HepG2 (cell line): ENCODE data around the gene CAPN8. TPM values are rescaled to one million over a fixed set of nuclear protein-coding genes. Genes with fewer than 3 reads are reported as not detected.

Source experiments
- HOXA3 ChIP-seq: sonication (generic); formaldehyde crosslinking; IDR thresholded peaks from 2 replicates; pipeline ENCODE4 v1.5.0; 2020; ENCODE audit warnings: missing genetic modification reagents
- KDM5B ChIP-seq: sonication (generic); formaldehyde crosslinking; IDR thresholded peaks from 2 replicates; pipeline ENCODE4 v1.4.0; 2020; ENCODE audit warnings: missing genetic modification reagents, mild to moderate bottlenecking, borderline replicate concordance
- LCORL ChIP-seq, 2 experiments: fragments of 450-650 bp in 1 of 2; sonication (generic) in 1 of 2; formaldehyde crosslinking in 1 of 2; IDR thresholded peaks; 2 replicates each; pipeline versions ENCODE4 v1.5.0 to v1.6.1; 2017 to 2020; ENCODE audit warnings: antibody characterized with exemption in 1 of 2, missing genetic modification reagents in 1 of 2
- NR2F1 ChIP-seq, 2 experiments: fragments of 450-650 bp in 1 of 2; formaldehyde crosslinking in 1 of 2; IDR thresholded peaks; 2 replicates each; pipeline versions ENCODE4 v1.5.0 to v1.6.1; 2016 to 2020; ENCODE audit warnings: mild to moderate bottlenecking in 1 of 2, missing compliant biosample characterization in 1 of 2, missing genetic modification reagents in 1 of 2, moderate library complexity in 1 of 2
- ONECUT2 ChIP-seq: sonication (generic); formaldehyde crosslinking; IDR thresholded peaks from 2 replicates; pipeline ENCODE4 v1.4.0; 2020; ENCODE audit warnings: missing genetic modification reagents
- PCBP2 ChIP-seq: fragments of 200-400 bp; formaldehyde crosslinking; optimal IDR thresholded peaks from 2 replicates; pipeline ENCODE3; 2018; ENCODE audit warnings: low read length, low read depth; ENCODE audit not compliant: poor library complexity, severe bottlenecking
- RCOR2 ChIP-seq: IDR thresholded peaks from 2 replicates; pipeline ENCODE4 v1.6.1; 2016; ENCODE audit warnings: missing biosample characterization, missing genetic modification reagents
- TGIF2 ChIP-seq: IDR thresholded peaks from 2 replicates; pipeline ENCODE4 v1.6.1; 2016; ENCODE audit warnings: control low read depth, missing compliant biosample characterization
- ZNF441 ChIP-seq: sonication (generic); formaldehyde crosslinking; IDR thresholded peaks from 2 replicates; pipeline ENCODE4 v1.7.0; 2021; ENCODE audit warnings: missing genetic modification reagents, borderline replicate concordance
- ZNF605 ChIP-seq: sonication (generic); formaldehyde crosslinking; IDR thresholded peaks from 2 replicates; pipeline ENCODE4 v1.8.0; 2022; ENCODE audit warnings: mild to moderate bottlenecking, missing genetic modification reagents
- ZNF644 ChIP-seq: IDR thresholded peaks from 2 replicates; pipeline ENCODE4 v1.6.1; 2016; ENCODE audit warnings: low read depth
- polyA plus RNA-seq, 8 experiments: library from polyadenylated mRNA; depleted of rRNA in 3 of 8; stranded (reverse) in 7 of 8; unstranded in 1 of 8; fragments of >200 nt; fragmentation: Illumina TruSeq in 4 of 8; extraction: Trizol in 4 of 8; gene quantifications; 2 replicates each; pipeline versions ENCODE4 v1.2.1 to v1.2.3, GENCODE V29; 2011 to 2016; ENCODE audit warnings: low read depth in 4 of 8, missing spikeins in 1 of 8, mixed read lengths in 1 of 8; ENCODE audit not compliant: insufficient read depth in 1 of 8
- total RNA-seq, 5 experiments: library from RNA; depleted of rRNA; stranded (reverse); fragments of >200 nt; fragmentation: Illumina TruSeq; extraction: Trizol; gene quantifications; 2 replicates each; pipeline ENCODE4 v1.2.3, GENCODE V29; 2016; ENCODE audit warnings: low read depth in 1 of 5
- TF ChIP-seq, protein P1 (sequence below): sonication (generic); formaldehyde crosslinking; IDR thresholded peaks from 2 replicates; pipeline ENCODE4 v1.9.0; 2021; ENCODE audit warnings: mild to moderate bottlenecking, missing genetic modification reagents
- TF ChIP-seq, protein P2 (sequence below): sonication (generic); formaldehyde crosslinking; IDR thresholded peaks from 2 replicates; pipeline ENCODE4 v1.8.0; 2022; ENCODE audit warnings: mild to moderate bottlenecking, missing genetic modification reagents; ENCODE audit not compliant: insufficient replicate concordance
- TF ChIP-seq, protein P3 (sequence below): IDR thresholded peaks from 2 replicates; pipeline ENCODE4 v1.6.1; 2016
- TF ChIP-seq, protein P4 (sequence below), 2 experiments: IDR thresholded peaks; 2 replicates each; pipeline ENCODE4 v1.6.1; 2011 to 2012; ENCODE audit warnings: low read length in 2 of 2, borderline replicate concordance in 1 of 2, low read depth in 1 of 2, mild to moderate bottlenecking in 1 of 2, moderate library complexity in 1 of 2

The CAPN8 gene
- total and polyA plus RNA-seq, 2 of the 13 experiments (the other 11 are each of a cell fraction or from before 2014, with no cell fraction given): 0.20 to 0.25 TPM

DNA sequence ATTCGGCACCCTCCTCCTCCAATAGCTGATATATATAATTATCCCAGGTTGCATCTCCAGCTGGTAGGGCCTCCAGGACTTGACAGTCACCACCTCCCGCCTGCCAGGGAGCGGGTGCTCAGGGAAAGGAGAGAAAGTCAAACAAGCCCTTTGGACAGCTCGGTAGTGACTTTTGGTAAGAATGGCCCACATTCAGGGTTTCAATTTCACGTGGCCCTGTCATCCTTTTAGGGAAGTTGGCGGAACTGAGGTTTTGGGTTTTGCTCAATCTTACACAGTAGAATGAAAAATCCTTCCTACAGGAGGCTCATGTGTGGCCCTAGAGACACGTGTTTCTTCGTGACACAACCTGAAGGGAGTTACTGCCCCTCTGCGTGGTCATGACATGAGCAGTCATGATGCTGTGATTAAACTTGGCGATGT lies 44.2 kb downstream of the CAPN8 start (continued):
- no peak for TF ChIP-seq KDM5B (CRISPR knock-in tag)
- TF ChIP-seq TGIF2: no peak
- TF ChIP-seq NR2F1 (CRISPR knock-in tag; IDR thresholded peaks at IDR 0.05): no peak
- TF ChIP-seq RCOR2 (CRISPR knock-in tag): no peak
- TF ChIP-seq ZNF605 (CRISPR knock-in tag): no peak
- TF ChIP-seq ZNF644: no peak
- TF ChIP-seq, protein P1, sequence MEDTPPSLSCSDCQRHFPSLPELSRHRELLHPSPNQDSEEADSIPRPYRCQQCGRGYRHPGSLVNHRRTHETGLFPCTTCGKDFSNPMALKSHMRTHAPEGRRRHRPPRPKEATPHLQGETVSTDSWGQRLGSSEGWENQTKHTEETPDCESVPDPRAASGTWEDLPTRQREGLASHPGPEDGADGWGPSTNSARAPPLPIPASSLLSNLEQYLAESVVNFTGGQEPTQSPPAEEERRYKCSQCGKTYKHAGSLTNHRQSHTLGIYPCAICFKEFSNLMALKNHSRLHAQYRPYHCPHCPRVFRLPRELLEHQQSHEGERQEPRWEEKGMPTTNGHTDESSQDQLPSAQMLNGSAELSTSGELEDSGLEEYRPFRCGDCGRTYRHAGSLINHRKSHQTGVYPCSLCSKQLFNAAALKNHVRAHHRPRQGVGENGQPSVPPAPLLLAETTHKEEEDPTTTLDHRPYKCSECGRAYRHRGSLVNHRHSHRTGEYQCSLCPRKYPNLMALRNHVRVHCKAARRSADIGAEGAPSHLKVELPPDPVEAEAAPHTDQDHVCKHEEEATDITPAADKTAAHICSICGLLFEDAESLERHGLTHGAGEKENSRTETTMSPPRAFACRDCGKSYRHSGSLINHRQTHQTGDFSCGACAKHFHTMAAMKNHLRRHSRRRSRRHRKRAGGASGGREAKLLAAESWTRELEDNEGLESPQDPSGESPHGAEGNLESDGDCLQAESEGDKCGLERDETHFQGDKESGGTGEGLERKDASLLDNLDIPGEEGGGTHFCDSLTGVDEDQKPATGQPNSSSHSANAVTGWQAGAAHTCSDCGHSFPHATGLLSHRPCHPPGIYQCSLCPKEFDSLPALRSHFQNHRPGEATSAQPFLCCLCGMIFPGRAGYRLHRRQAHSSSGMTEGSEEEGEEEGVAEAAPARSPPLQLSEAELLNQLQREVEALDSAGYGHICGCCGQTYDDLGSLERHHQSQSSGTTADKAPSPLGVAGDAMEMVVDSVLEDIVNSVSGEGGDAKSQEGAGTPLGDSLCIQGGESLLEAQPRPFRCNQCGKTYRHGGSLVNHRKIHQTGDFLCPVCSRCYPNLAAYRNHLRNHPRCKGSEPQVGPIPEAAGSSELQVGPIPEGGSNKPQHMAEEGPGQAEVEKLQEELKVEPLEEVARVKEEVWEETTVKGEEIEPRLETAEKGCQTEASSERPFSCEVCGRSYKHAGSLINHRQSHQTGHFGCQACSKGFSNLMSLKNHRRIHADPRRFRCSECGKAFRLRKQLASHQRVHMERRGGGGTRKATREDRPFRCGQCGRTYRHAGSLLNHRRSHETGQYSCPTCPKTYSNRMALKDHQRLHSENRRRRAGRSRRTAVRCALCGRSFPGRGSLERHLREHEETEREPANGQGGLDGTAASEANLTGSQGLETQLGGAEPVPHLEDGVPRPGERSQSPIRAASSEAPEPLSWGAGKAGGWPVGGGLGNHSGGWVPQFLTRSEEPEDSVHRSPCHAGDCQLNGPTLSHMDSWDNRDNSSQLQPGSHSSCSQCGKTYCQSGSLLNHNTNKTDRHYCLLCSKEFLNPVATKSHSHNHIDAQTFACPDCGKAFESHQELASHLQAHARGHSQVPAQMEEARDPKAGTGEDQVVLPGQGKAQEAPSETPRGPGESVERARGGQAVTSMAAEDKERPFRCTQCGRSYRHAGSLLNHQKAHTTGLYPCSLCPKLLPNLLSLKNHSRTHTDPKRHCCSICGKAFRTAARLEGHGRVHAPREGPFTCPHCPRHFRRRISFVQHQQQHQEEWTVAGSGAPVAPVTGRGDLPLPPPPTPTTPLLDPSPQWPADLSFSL (CRISPR knock-in tag): no peak
- no peak for TF ChIP-seq ONECUT2 (CRISPR knock-in tag)
- TF ChIP-seq LCORL (IDR thresholded peaks at IDR 0.05): no peak
- peak; percentile 50; the same call in 1 of the 2 replicates for TF ChIP-seq LCORL (CRISPR knock-in tag; IDR thresholded peaks at IDR 0.05)
- TF ChIP-seq HOXA3 (CRISPR knock-in tag): no peak
- TF ChIP-seq, protein P2, sequence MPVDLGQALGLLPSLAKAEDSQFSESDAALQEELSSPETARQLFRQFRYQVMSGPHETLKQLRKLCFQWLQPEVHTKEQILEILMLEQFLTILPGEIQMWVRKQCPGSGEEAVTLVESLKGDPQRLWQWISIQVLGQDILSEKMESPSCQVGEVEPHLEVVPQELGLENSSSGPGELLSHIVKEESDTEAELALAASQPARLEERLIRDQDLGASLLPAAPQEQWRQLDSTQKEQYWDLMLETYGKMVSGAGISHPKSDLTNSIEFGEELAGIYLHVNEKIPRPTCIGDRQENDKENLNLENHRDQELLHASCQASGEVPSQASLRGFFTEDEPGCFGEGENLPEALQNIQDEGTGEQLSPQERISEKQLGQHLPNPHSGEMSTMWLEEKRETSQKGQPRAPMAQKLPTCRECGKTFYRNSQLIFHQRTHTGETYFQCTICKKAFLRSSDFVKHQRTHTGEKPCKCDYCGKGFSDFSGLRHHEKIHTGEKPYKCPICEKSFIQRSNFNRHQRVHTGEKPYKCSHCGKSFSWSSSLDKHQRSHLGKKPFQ: no peak
- TF ChIP-seq, protein P3, sequence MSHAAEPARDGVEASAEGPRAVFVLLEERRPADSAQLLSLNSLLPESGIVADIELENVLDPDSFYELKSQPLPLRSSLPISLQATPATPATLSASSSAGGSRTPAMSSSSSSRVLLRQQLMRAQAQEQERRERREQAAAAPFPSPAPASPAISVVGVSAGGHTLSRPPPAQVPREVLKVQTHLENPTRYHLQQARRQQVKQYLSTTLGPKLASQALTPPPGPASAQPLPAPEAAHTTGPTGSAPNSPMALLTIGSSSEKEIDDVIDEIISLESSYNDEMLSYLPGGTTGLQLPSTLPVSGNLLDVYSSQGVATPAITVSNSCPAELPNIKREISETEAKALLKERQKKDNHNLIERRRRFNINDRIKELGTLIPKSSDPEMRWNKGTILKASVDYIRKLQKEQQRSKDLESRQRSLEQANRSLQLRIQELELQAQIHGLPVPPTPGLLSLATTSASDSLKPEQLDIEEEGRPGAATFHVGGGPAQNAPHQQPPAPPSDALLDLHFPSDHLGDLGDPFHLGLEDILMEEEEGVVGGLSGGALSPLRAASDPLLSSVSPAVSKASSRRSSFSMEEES: no peak
- TF ChIP-seq ZNF441 (CRISPR knock-in tag): 0 out of 2 replicates have a peak, but pooled peaks have one; percentile 28
- no peak for TF ChIP-seq PCBP2
- TF ChIP-seq, protein P4, sequence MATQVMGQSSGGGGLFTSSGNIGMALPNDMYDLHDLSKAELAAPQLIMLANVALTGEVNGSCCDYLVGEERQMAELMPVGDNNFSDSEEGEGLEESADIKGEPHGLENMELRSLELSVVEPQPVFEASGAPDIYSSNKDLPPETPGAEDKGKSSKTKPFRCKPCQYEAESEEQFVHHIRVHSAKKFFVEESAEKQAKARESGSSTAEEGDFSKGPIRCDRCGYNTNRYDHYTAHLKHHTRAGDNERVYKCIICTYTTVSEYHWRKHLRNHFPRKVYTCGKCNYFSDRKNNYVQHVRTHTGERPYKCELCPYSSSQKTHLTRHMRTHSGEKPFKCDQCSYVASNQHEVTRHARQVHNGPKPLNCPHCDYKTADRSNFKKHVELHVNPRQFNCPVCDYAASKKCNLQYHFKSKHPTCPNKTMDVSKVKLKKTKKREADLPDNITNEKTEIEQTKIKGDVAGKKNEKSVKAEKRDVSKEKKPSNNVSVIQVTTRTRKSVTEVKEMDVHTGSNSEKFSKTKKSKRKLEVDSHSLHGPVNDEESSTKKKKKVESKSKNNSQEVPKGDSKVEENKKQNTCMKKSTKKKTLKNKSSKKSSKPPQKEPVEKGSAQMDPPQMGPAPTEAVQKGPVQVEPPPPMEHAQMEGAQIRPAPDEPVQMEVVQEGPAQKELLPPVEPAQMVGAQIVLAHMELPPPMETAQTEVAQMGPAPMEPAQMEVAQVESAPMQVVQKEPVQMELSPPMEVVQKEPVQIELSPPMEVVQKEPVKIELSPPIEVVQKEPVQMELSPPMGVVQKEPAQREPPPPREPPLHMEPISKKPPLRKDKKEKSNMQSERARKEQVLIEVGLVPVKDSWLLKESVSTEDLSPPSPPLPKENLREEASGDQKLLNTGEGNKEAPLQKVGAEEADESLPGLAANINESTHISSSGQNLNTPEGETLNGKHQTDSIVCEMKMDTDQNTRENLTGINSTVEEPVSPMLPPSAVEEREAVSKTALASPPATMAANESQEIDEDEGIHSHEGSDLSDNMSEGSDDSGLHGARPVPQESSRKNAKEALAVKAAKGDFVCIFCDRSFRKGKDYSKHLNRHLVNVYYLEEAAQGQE (IDR thresholded peaks at IDR 0.05; ENCODE audit: borderline replicate concordance in 1 of 2, low read depth in 1 of 2, low read length in 2 of 2): no peak
